ENCODE results near the gene NAGK. TPM values are rescaled to one million over a fixed set of nuclear protein-coding genes. Genes with fewer than 3 reads are reported as not detected.
A peak's percentile ranks its signal among the peaks of the same experiment; 100 is the strongest.
"Not testable (repeated sequence)": the region's sequence is repeated elsewhere in the genome, so short reads cannot be mapped to it uniquely, and the experiment has no call there.

NAGK gene
- total RNA-seq, 4 donors from 2014 or later: 46.7 to 93.8 (median 66.1) TPM

GRCh38 chr2:71092491-71093260 lies 24.2 kb downstream of the NAGK start:
- 100% methylated on average over 1 of the region's 33 CpGs; no CpG with 5 or more reads in 1 of the 2 donors for WGBS, 2 donors (ENCODE audit: low coverage in 1 of 2)
- ATAC-seq: not testable (repeated sequence)
- H3K27me3 ChIP-seq: peaks cover 24% of the 10 kb centered on the region

GRCh38 chr2:71100195-71100964 lies 31.9 kb downstream of the NAGK start:
- H3K27me3 ChIP-seq: no peaks in the 10 kb centered on the region
- ATAC-seq: no peak

More at GRCh38 chr2:71092491-71093260, 24.2 kb downstream of the NAGK start:
- not testable (repeated sequence) for H3K9me3 ChIP-seq, H3K27ac ChIP-seq, H3K4me3 ChIP-seq, H3K36me3 ChIP-seq, H3K4me1 ChIP-seq

GRCh38 chr2:71101656-71102055 lies 33.2 kb downstream of the NAGK start:
- WGBS, 2 donors (ENCODE audit: low coverage in 1 of 2): 36 to 39% methylated on average over 2 of the region's 2 CpGs
- Histone ChIP-seq H3K4me1 (no peaks in the 10 kb centered on the region), H3K27ac (no peak overlapping the region), H3K36me3 (no peaks in the 10 kb centered on the region), H3K27me3 (no peaks in the 10 kb centered on the region), H3K9me3 (no peaks in the 10 kb centered on the region), H3K4me3 (no peak overlapping the region)
- TF ChIP-seq EP300 (IDR thresholded peaks at IDR 0.05): no peak
- TF ChIP-seq CTCF (IDR thresholded peaks at IDR 0.05): no peak
- no peak for TF ChIP-seq POLR2A (IDR thresholded peaks at IDR 0.05)
- no peak for TF ChIP-seq POLR2AphosphoS5 (IDR thresholded peaks at IDR 0.05)
- no peak for ATAC-seq

More at GRCh38 chr2:71100195-71100964, 31.9 kb downstream of the NAGK start:
- H3K4me3 ChIP-seq: no peak overlapping the region
- H3K27ac ChIP-seq: no peak overlapping the region
- WGBS, 2 donors (ENCODE audit: low coverage in 1 of 2): 0 to 3% methylated on average over 3 of the region's 3 CpGs
- no peaks in the 10 kb centered on the region for H3K36me3 ChIP-seq
- no peaks in the 10 kb centered on the region for H3K4me1 ChIP-seq
- no peaks in the 10 kb centered on the region for H3K9me3 ChIP-seq
- TF ChIP-seq CTCF (IDR thresholded peaks at IDR 0.05) (peak; percentile 37 to 63 (median 42)), POLR2AphosphoS5 (IDR thresholded peaks at IDR 0.05) (no peak)

GRCh38 chr2:71102981-71103681 lies 34.7 kb downstream of the NAGK start:
- Histone ChIP-seq H3K27me3 (no peaks in the 10 kb centered on the region), H3K36me3 (peaks cover 0 to 8% of the 10 kb centered on the region in 2 donors), H3K4me1 (no peaks in the 10 kb centered on the region), H3K27ac (no peak overlapping the region), H3K4me3 (no peak overlapping the region), H3K9me3 (no peaks in the 10 kb centered on the region)
- TF ChIP-seq POLR2AphosphoS5 (IDR thresholded peaks at IDR 0.05): no peak
- no peak for TF ChIP-seq EP300 (IDR thresholded peaks at IDR 0.05)
- no peak for TF ChIP-seq POLR2A (IDR thresholded peaks at IDR 0.05)
- no peak for TF ChIP-seq CTCF (IDR thresholded peaks at IDR 0.05)
- ATAC-seq: no peak
- WGBS, 2 donors (ENCODE audit: low coverage in 1 of 2): 68 to 77% methylated on average over 4 to 6 of the region's 6 CpGs

GRCh38 chr2:71103809-71104208 lies 35.4 kb downstream of the NAGK start:
- WGBS, 2 donors (ENCODE audit: low coverage in 1 of 2): 90 to 100% methylated on average over 2 of the region's 5 CpGs
- ATAC-seq: no peak
- peaks cover 0 to 14% of the 10 kb centered on the region in 2 donors for H3K36me3 ChIP-seq
- no peaks in the 10 kb centered on the region for H3K27me3 ChIP-seq
- no peak overlapping the region for H3K27ac ChIP-seq
- H3K4me1 ChIP-seq: no peaks in the 10 kb centered on the region
- no peak overlapping the region for H3K4me3 ChIP-seq
- no peaks in the 10 kb centered on the region for H3K9me3 ChIP-seq
- TF ChIP-seq POLR2AphosphoS5 (IDR thresholded peaks at IDR 0.05) (no peak), POLR2A (IDR thresholded peaks at IDR 0.05) (no peak), CTCF (IDR thresholded peaks at IDR 0.05) (no peak), EP300 (IDR thresholded peaks at IDR 0.05) (no peak)

GRCh38 chr2:71106463-71106862 lies 38.0 kb downstream of the NAGK start:
- not testable (repeated sequence) for H3K9me3 ChIP-seq, ATAC-seq, H3K27me3 ChIP-seq, H3K27ac ChIP-seq, H3K4me1 ChIP-seq, H3K4me3 ChIP-seq
- peaks cover 0 to 34% of the 10 kb centered on the region in 2 donors for H3K36me3 ChIP-seq
- WGBS, 2 donors (ENCODE audit: low coverage in 1 of 2): 90 to 100% methylated on average over 2 to 6 of the region's 6 CpGs
